WTC11 (cell line): ENCODE data around the gene DRGX. TPM values are rescaled to one million over a fixed set of nuclear protein-coding genes. Genes with fewer than 3 reads are reported as not detected.

Source experiments
- ATAC-seq: fragments of 200-7000 bp; cut with Tn5 transposase; 2 replicates; pipeline ENCODE4 v1.10.0; 2021; ENCODE audit warnings: mild to moderate bottlenecking, moderate library complexity
- CTCF ChIA-PET: fragments of 300-600 bp; sonication (Branson Sonifier 250); formaldehyde crosslinking; loops from one replicate; lab custom pipeline; 2021; ENCODE audit warnings: antibody characterized with exemption; lab: Charles Lee
- POLR2A ChIA-PET: fragments of 350-600 bp; sonication (Branson Sonifier 250); formaldehyde crosslinking; loops from one replicate; lab custom pipeline; 2021; ENCODE audit warnings: antibody characterized with exemption; lab: Charles Lee
- DNase-seq: peaks from one replicate; pipeline ENCODE4 v3.0.0; 2021; ENCODE audit warnings: low spot score
- H3K27ac Mint-ChIP-seq: 2 replicates; pipeline ENCODE4 v1.8.0; 2021; ENCODE audit warnings: mixed read lengths
- H3K27me3 Mint-ChIP-seq: 2 replicates; pipeline ENCODE4 v1.8.0; 2021; ENCODE audit warnings: low read depth, mild to moderate bottlenecking, moderate library complexity, mixed read lengths
- H3K36me3 Mint-ChIP-seq: 2 replicates; pipeline ENCODE4 v1.8.0; 2021; ENCODE audit warnings: mixed read lengths
- H3K4me1 Mint-ChIP-seq: 2 replicates; pipeline ENCODE4 v1.8.0; 2022; ENCODE audit warnings: mixed read lengths
- H3K4me3 Mint-ChIP-seq: 2 replicates; pipeline ENCODE4 v1.8.0; 2021; ENCODE audit warnings: mild to moderate bottlenecking, moderate library complexity, mixed read lengths
- H3K9me3 Mint-ChIP-seq: 2 replicates; pipeline ENCODE4 v1.8.0; 2021; ENCODE audit warnings: mixed read lengths
- CBFB ChIP-seq: sonication (generic); formaldehyde crosslinking; IDR thresholded peaks from 2 replicates; pipeline ENCODE4 v1.8.1; 2022; ENCODE audit warnings: mild to moderate bottlenecking, low read depth, missing genetic modification reagents
- CREB1 ChIP-seq: sonication (generic); formaldehyde crosslinking; IDR thresholded peaks from 2 replicates; pipeline ENCODE4 v1.8.0; 2023; ENCODE audit warnings: mild to moderate bottlenecking, missing genetic modification reagents
- CREM ChIP-seq: sonication (generic); formaldehyde crosslinking; IDR thresholded peaks from 2 replicates; pipeline ENCODE4 v1.8.1; 2022; ENCODE audit warnings: mild to moderate bottlenecking, missing genetic modification reagents, moderate library complexity
- EMX1 ChIP-seq: fragments of 250-450 bp; sonication (Bioruptor Pico); IDR thresholded peaks from 2 replicates; pipeline ENCODE4 v1.8.0; 2021; ENCODE audit warnings: mild to moderate bottlenecking
- FOXP1 ChIP-seq: sonication (generic); formaldehyde crosslinking; IDR thresholded peaks from 2 replicates; pipeline ENCODE4 v1.8.0; 2022; ENCODE audit warnings: missing genetic modification reagents, mild to moderate bottlenecking, moderate library complexity, borderline replicate concordance
- GTF2I ChIP-seq: fragments of 250-450 bp; sonication (Bioruptor Pico); conservative IDR thresholded peaks from 2 replicates; pipeline ENCODE4 v1.4.0; 2021; ENCODE audit warnings: mild to moderate bottlenecking
- JAZF1 ChIP-seq: fragments of 250-450 bp; sonication (Bioruptor Pico); IDR thresholded peaks from 2 replicates; pipeline ENCODE4 v1.9.0; 2021; ENCODE audit warnings: moderate library complexity, mild to moderate bottlenecking, inconsistent platforms
- SMAD3 ChIP-seq: sonication (generic); formaldehyde crosslinking; IDR thresholded peaks from 2 replicates; pipeline ENCODE4 v1.8.0; 2022; ENCODE audit warnings: missing genetic modification reagents, mild to moderate bottlenecking, borderline replicate concordance
- TEAD4 ChIP-seq: sonication (generic); formaldehyde crosslinking; IDR thresholded peaks from 2 replicates; pipeline ENCODE4 v1.8.0; 2022; ENCODE audit warnings: mild to moderate bottlenecking, missing genetic modification reagents
- ZNF423 ChIP-seq: fragments of 250-450 bp; sonication (Bioruptor Pico); IDR thresholded peaks from 2 replicates; pipeline ENCODE4 v2.1.2; 2022; ENCODE audit warnings: mild to moderate bottlenecking, moderate library complexity
- ZNF532 ChIP-seq: fragments of 250-450 bp; sonication (Bioruptor Pico); IDR thresholded peaks from 2 replicates; pipeline ENCODE4 v1.9.0; 2021; ENCODE audit warnings: mild to moderate bottlenecking, borderline replicate concordance
- ZSCAN18 ChIP-seq: fragments of 250-450 bp; sonication (Bioruptor Pico); IDR thresholded peaks from 2 replicates; pipeline ENCODE4 v2.1.2; 2022; ENCODE audit warnings: mild to moderate bottlenecking, moderate library complexity
- total RNA-seq: library from RNA; stranded (reverse); gene quantifications from 3 replicates; pipeline ENCODE4 v1.2.3, GENCODE V29; 2021
- TF ChIP-seq, protein P1 (sequence below): sonication (generic); formaldehyde crosslinking; IDR thresholded peaks from 2 replicates; pipeline ENCODE4 v1.8.0; 2023; ENCODE audit warnings: mild to moderate bottlenecking, missing genetic modification reagents
- TF ChIP-seq, protein P2 (sequence below): sonication (generic); formaldehyde crosslinking; IDR thresholded peaks from 2 replicates; pipeline ENCODE4 v1.8.1; 2023; ENCODE audit warnings: mild to moderate bottlenecking, missing genetic modification reagents
- TF ChIP-seq, protein P3 (sequence below): fragments of 250-450 bp; sonication (Bioruptor Pico); IDR thresholded peaks from 2 replicates; pipeline ENCODE4 v1.9.0; 2021; ENCODE audit warnings: mild to moderate bottlenecking
- TF ChIP-seq, protein P4 (sequence below): sonication (generic); formaldehyde crosslinking; conservative IDR thresholded peaks from 2 replicates; pipeline ENCODE4 v1.8.1; 2023; ENCODE audit warnings: mild to moderate bottlenecking, low read depth, missing genetic modification reagents, moderate library complexity

The DRGX gene
- total RNA-seq, 1 experiment from 2014 or later: not detected

DNA sequence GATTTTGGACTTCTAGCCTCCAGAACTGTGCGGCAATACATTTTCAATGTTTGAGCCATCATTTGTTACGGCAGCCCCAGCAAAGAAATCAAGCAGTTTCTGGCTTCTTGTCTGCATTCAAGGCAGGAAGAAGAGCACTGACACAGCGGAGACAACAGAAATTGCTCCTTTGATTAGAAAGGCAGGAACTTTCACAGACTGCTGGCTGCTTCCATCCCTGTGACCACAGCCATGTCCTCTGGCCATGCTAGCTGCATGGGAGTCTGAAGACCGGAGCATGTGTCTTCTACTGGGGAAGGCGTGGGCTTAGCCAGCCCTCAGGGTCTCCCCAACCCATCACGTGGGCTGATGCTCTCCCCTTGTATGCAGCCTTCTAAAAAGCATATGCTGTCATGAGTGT is 77.9 kb downstream of the DRGX start:
- TF ChIP-seq, protein P1, sequence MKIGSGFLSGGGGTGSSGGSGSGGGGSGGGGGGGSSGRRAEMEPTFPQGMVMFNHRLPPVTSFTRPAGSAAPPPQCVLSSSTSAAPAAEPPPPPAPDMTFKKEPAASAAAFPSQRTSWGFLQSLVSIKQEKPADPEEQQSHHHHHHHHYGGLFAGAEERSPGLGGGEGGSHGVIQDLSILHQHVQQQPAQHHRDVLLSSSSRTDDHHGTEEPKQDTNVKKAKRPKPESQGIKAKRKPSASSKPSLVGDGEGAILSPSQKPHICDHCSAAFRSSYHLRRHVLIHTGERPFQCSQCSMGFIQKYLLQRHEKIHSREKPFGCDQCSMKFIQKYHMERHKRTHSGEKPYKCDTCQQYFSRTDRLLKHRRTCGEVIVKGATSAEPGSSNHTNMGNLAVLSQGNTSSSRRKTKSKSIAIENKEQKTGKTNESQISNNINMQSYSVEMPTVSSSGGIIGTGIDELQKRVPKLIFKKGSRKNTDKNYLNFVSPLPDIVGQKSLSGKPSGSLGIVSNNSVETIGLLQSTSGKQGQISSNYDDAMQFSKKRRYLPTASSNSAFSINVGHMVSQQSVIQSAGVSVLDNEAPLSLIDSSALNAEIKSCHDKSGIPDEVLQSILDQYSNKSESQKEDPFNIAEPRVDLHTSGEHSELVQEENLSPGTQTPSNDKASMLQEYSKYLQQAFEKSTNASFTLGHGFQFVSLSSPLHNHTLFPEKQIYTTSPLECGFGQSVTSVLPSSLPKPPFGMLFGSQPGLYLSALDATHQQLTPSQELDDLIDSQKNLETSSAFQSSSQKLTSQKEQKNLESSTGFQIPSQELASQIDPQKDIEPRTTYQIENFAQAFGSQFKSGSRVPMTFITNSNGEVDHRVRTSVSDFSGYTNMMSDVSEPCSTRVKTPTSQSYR (CRISPR knock-in tag): no peak
- TF ChIP-seq, protein P2, sequence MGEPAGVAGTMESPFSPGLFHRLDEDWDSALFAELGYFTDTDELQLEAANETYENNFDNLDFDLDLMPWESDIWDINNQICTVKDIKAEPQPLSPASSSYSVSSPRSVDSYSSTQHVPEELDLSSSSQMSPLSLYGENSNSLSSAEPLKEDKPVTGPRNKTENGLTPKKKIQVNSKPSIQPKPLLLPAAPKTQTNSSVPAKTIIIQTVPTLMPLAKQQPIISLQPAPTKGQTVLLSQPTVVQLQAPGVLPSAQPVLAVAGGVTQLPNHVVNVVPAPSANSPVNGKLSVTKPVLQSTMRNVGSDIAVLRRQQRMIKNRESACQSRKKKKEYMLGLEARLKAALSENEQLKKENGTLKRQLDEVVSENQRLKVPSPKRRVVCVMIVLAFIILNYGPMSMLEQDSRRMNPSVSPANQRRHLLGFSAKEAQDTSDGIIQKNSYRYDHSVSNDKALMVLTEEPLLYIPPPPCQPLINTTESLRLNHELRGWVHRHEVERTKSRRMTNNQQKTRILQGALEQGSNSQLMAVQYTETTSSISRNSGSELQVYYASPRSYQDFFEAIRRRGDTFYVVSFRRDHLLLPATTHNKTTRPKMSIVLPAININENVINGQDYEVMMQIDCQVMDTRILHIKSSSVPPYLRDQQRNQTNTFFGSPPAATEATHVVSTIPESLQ (CRISPR knock-in tag): no peak
- no peak for TF ChIP-seq JAZF1
- TF ChIP-seq FOXP1 (CRISPR knock-in tag): no peak
- no peak for TF ChIP-seq CBFB
- no peak for TF ChIP-seq CREB1 (CRISPR knock-in tag)
- TF ChIP-seq ZNF423 (CRISPR knock-in tag): no peak
- TF ChIP-seq ZNF532 (CRISPR knock-in tag): no peak
- no peak for TF ChIP-seq GTF2I (CRISPR knock-in tag)
- TF ChIP-seq, protein P3, sequence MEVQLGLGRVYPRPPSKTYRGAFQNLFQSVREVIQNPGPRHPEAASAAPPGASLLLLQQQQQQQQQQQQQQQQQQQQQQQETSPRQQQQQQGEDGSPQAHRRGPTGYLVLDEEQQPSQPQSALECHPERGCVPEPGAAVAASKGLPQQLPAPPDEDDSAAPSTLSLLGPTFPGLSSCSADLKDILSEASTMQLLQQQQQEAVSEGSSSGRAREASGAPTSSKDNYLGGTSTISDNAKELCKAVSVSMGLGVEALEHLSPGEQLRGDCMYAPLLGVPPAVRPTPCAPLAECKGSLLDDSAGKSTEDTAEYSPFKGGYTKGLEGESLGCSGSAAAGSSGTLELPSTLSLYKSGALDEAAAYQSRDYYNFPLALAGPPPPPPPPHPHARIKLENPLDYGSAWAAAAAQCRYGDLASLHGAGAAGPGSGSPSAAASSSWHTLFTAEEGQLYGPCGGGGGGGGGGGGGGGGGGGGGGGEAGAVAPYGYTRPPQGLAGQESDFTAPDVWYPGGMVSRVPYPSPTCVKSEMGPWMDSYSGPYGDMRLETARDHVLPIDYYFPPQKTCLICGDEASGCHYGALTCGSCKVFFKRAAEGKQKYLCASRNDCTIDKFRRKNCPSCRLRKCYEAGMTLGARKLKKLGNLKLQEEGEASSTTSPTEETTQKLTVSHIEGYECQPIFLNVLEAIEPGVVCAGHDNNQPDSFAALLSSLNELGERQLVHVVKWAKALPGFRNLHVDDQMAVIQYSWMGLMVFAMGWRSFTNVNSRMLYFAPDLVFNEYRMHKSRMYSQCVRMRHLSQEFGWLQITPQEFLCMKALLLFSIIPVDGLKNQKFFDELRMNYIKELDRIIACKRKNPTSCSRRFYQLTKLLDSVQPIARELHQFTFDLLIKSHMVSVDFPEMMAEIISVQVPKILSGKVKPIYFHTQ: no peak
- TF ChIP-seq, protein P4, sequence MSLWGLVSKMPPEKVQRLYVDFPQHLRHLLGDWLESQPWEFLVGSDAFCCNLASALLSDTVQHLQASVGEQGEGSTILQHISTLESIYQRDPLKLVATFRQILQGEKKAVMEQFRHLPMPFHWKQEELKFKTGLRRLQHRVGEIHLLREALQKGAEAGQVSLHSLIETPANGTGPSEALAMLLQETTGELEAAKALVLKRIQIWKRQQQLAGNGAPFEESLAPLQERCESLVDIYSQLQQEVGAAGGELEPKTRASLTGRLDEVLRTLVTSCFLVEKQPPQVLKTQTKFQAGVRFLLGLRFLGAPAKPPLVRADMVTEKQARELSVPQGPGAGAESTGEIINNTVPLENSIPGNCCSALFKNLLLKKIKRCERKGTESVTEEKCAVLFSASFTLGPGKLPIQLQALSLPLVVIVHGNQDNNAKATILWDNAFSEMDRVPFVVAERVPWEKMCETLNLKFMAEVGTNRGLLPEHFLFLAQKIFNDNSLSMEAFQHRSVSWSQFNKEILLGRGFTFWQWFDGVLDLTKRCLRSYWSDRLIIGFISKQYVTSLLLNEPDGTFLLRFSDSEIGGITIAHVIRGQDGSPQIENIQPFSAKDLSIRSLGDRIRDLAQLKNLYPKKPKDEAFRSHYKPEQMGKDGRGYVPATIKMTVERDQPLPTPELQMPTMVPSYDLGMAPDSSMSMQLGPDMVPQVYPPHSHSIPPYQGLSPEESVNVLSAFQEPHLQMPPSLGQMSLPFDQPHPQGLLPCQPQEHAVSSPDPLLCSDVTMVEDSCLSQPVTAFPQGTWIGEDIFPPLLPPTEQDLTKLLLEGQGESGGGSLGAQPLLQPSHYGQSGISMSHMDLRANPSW (CRISPR knock-in tag): no peak
- TF ChIP-seq ZSCAN18: no peak
- no peak for TF ChIP-seq EMX1 (CRISPR knock-in tag)
- TF ChIP-seq SMAD3 (CRISPR knock-in tag): no peak
- no peak for TF ChIP-seq TEAD4 (CRISPR knock-in tag)
- no peak for TF ChIP-seq CREM (CRISPR knock-in tag)
- TF ChIP-seq, all 79 proteins: peak for 0
- DNase-seq: no peak
- Mint-ChIP-seq H3K4me1 (no peaks in the 10 kb centered on the region), H3K4me3 (no peak overlapping the region), H3K36me3 (no peaks in the 10 kb centered on the region), H3K9me3 (no peaks in the 10 kb centered on the region), H3K27me3 (no peaks in the 10 kb centered on the region), H3K27ac (no peak overlapping the region)
- ATAC-seq: no peak
- ChIA-PET CTCF (no interaction called here), POLR2A (no interaction called here)
